Ascending aorta (tissue), 2 donors: ENCODE measurements around the gene PHPT1. TPM values are rescaled to one million over a fixed set of nuclear protein-coding genes. Genes with fewer than 3 reads are reported as not detected.

Source experiments
- DNase-seq, 2 donors: peaks; one replicate each; pipeline ENCODE4 v3.0.0-alpha.2; 2019; ENCODE audit warnings: low spot score in 2 of 2
- H3K27ac ChIP-seq, 2 donors: fragments of 200-600 bp; sonication (generic); one replicate each; pipeline ENCODE4 v1.5.1; 2016 to 2017; ENCODE audit warnings: mild to moderate bottlenecking in 1 of 2
- H3K27me3 ChIP-seq: fragments of 200-600 bp; sonication (generic); one replicate; pipeline ENCODE4 v1.5.1; 2017
- H3K36me3 ChIP-seq, 2 donors: fragments of 200-600 bp; sonication (generic); one replicate each; pipeline ENCODE4 v1.5.1; 2016
- H3K4me1 ChIP-seq, 2 donors: fragments of 200-600 bp; sonication (generic); one replicate each; pipeline ENCODE4 v1.5.1; 2016 to 2017; ENCODE audit warnings: mild to moderate bottlenecking in 1 of 2
- H3K4me3 ChIP-seq, 2 donors: fragments of 200-600 bp; sonication (generic); one replicate each; pipeline ENCODE4 v1.5.1; 2016 to 2017; ENCODE audit warnings: mild to moderate bottlenecking in 1 of 2
- H3K9me3 ChIP-seq, 2 donors: fragments of 200-600 bp; sonication (generic); one replicate each; pipeline ENCODE4 v1.5.1; 2016
- intact Hi-C: fragments of 100-400 bp; cut with DNase I; formaldehyde crosslinking; loops from one replicate; pipeline ENCODE4 v1.15.1; 2023
- total RNA-seq: library from RNA; depleted of rRNA; stranded (reverse); fragments of >200 nt; gene quantifications from one replicate; pipeline ENCODE4 v1.1.0, GENCODE V29; 2016
- TF ChIP-seq, protein P1 (sequence below), 3 experiments: fragments of 200-600 bp in 2 of 3; fragments of 450-650 bp in 1 of 3; sonication (generic) in 2 of 3; IDR thresholded peaks; one replicate each; pipeline ENCODE4 v1.5.1; 2016 to 2019; ENCODE audit warnings: antibody characterized with exemption in 3 of 3, mild to moderate bottlenecking in 1 of 3, moderate library complexity in 1 of 3

Gene PHPT1
- total RNA-seq, 1 donor from 2014 or later, result 108 TPM

DNA sequence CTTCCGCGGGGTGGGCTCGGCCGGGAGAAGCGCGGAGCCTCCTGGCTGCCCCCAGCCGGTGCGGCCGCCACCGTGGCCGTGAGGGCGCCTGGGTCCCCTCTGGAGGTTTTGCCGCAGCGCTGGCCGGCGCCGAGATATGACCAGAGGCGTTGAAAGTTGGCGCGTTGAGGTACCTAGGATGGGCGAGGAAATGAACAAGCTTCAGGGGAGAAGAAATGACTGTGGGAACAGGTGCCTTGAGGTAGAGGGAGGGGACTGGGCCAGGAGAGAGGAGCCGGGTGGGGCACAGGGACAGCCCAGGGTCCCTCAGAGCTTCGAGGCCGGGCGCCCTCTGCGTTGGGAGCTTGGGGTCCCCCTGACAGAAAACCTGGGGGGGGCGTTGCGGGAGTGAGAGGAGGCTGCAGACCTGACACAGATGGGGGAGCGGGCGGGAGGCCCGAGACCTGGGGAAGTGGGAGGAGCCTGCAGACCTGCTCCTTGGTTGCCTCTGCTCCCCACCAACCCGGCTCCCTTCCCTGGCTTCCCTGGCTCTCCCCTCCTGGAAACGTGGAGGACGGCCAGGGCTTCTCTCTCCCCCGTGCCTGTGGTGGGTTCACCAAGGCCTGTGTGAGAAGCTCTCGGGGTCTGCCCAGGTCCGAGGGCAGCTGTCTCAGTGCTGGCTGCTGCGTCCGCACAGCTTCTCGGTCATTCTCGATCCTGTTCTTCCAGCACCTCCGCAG lies 27.2 kb upstream of the PHPT1 start:
- Histone ChIP-seq H3K27ac (no peak overlapping the region), H3K27me3 (no peaks in the 10 kb centered on the region), H3K4me1 (peaks cover 0 to 8% of the 10 kb centered on the region in 2 donors), H3K9me3 (no peaks in the 10 kb centered on the region), H3K36me3 (peaks cover 30 to 40% of the 10 kb centered on the region in 2 donors), H3K4me3 (peak overlapping the region in 1 of 2 donors; percentile 51)
- no peak for DNase-seq
- intact Hi-C loops, result no loop called here
- TF ChIP-seq, protein P1, sequence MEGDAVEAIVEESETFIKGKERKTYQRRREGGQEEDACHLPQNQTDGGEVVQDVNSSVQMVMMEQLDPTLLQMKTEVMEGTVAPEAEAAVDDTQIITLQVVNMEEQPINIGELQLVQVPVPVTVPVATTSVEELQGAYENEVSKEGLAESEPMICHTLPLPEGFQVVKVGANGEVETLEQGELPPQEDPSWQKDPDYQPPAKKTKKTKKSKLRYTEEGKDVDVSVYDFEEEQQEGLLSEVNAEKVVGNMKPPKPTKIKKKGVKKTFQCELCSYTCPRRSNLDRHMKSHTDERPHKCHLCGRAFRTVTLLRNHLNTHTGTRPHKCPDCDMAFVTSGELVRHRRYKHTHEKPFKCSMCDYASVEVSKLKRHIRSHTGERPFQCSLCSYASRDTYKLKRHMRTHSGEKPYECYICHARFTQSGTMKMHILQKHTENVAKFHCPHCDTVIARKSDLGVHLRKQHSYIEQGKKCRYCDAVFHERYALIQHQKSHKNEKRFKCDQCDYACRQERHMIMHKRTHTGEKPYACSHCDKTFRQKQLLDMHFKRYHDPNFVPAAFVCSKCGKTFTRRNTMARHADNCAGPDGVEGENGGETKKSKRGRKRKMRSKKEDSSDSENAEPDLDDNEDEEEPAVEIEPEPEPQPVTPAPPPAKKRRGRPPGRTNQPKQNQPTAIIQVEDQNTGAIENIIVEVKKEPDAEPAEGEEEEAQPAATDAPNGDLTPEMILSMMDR (IDR thresholded peaks at IDR 0.05), result no peak

DNA sequence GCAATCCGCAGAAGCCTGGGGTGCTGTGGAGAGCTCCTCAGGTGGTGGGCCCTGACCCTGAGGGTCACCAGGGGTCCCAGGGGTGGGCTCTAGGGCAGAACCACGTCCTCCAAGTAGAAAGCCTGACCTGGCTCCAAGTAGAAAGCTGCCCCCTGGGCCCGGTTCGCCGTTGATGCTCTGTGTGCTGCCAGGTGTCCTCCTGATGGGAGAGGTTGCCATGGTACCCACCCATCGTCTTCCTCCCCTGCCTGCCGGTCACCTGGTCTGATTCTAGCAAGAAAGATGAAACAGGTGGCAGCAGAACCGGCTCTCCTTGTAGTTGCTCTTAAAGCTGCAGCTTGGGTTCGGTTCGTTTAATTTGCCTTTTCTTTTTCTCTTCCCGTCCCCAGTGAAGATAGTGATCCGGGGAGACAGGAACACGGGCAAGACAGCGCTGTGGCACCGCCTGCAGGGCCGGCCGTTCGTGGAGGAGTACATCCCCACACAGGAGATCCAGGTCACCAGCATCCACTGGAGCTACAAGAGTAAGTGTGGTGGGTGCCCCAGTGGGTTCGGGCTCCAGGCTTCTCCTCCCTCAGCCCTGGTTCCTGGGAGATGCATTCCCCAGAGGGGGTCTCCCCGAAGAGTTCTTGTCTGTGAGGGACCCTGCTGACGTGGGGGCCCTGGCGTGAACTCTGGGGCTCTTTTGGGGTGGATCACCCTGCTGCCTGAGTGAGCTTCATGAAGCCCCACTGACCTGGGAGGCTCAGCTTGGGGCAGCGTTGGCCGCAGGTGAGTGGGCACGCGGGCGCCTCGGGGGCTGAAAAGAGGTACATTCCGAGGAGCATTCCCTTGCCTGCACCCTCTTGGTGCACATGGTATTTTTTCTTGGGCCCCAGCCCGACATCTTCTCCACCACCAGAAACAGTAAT lies 25.8 kb upstream of the PHPT1 start:
- H3K9me3 ChIP-seq, result no peaks in the 10 kb centered on the region
- H3K4me3 ChIP-seq, result no peak overlapping the region
- peaks cover 30 to 46% of the 10 kb centered on the region in 2 donors for H3K36me3 ChIP-seq
- TF ChIP-seq, protein P1 (IDR thresholded peaks at IDR 0.05), result no peak
- H3K27me3 ChIP-seq, result no peaks in the 10 kb centered on the region
- H3K27ac ChIP-seq, result no peak overlapping the region
- intact Hi-C loops, result no loop called here
- peaks cover 0 to 8% of the 10 kb centered on the region in 2 donors for H3K4me1 ChIP-seq
- DNase-seq, result no peak

DNA sequence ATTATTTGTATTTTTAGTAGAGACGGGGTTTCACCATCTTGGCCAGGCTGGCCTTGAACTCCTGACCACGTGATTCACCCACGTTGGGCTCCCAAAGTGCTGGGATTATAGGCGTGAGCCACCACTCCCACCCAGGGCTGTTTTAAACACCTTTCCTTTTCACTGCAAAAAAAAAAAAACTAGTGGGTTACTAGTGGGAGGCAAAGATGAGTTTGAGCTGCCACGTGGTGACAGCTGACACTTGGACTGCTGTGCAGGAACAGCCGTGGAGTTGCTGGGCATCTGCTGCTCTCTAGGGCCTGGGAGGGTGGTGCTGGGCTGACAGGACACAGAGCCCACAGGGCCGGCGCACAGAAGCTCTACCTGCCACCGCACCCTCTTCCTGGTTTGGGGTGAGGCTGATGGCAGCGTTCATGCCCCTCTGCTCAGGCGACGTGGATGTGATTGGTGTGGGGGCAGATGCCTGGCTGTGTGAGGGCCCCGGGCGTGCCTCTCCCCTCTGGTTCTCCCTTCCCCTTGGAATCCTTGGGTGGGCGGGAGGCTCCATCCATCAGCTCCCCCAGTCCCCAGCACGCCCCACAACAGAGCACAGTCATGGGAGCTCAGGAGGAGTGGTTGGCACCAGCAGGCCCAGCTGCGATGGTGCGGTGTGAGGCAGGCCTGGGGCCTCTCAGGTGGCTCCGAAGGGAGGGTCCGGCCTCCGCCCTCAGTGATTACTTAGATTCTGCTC lies 24.5 kb upstream of the PHPT1 start:
- no peaks in the 10 kb centered on the region for H3K27me3 ChIP-seq
- H3K4me1 ChIP-seq, result peaks cover 0 to 8% of the 10 kb centered on the region in 2 donors
- peaks cover 43 to 55% of the 10 kb centered on the region in 2 donors for H3K36me3 ChIP-seq
- TF ChIP-seq, protein P1 (IDR thresholded peaks at IDR 0.05), result no peak
- H3K9me3 ChIP-seq, result no peaks in the 10 kb centered on the region
- intact Hi-C loops, result no loop called here
- no peak for DNase-seq
- H3K27ac ChIP-seq, result no peak overlapping the region
- no peak overlapping the region for H3K4me3 ChIP-seq

DNA sequence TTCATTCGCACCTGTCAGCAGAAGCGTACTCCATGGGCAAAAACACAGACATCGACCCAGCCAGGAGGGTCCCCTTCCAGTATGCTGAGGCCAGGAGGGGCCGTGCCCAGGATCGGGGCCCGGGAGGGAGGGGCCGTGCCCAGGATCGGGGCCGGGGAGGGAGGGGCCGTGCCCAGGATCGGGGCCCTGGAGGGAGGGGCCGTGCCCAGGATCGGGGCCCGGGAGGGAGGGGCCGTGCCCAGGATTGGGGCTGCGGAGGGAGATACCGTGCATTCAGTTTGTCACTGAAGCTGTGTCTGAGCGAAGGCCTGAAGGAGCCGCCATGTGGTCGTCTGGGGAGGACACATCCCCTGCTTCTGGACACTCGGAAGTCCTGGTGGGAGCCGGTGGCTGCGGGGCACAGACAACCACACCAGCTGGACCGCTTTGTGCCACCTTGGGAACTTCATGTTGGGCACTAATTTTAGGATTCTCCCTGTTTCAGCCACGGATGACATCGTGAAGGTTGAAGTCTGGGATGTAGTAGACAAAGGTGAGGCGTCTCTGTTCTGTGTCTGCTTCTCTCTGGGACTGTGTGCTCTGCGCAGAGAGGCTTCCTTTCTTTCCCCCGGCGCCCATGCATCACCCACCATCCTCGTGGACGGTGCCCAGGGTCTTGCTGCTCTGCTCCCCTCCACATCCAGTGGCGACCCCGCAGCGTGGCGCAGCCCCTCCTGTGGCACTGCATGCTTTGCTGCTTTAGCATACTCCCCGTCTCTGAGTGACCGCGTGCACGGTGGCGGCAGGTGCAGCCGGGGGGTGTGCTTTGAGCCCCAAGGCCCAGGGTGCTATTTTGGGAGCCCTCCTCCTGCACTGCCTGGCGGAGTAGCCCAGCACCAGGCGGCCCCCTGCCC lies 23.7 kb upstream of the PHPT1 start:
- Histone ChIP-seq H3K4me1 (peaks cover 0 to 8% of the 10 kb centered on the region in 2 donors), H3K27ac (no peak overlapping the region), H3K4me3 (no peak overlapping the region), H3K9me3 (no peaks in the 10 kb centered on the region), H3K27me3 (no peaks in the 10 kb centered on the region), H3K36me3 (peaks cover 51 to 64% of the 10 kb centered on the region in 2 donors)
- DNase-seq, result no peak
- intact Hi-C loops, result no loop called here
- TF ChIP-seq, protein P1 (IDR thresholded peaks at IDR 0.05), result no peak

DNA sequence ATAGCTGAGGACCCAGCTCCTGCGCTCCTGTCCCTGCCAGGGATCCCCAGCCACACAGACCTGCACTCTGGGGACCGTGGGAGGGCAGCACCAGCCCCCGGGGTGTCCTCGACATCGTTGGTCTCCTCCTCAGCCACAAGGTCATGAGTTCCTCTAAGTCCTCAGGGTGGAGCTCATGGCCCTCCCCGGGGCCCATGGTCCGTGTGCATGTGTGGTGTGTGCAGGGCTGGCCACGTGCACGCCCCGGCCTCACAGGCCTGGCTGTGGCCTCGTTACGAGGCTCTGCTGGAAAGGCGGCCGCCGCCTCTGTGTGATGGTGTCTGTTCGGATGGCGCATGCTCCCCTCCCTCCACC lies 23.0 kb upstream of the PHPT1 start:
- Histone ChIP-seq H3K4me3 (no peak overlapping the region), H3K4me1 (peaks cover 0 to 4% of the 10 kb centered on the region in 2 donors), H3K9me3 (no peaks in the 10 kb centered on the region), H3K36me3 (peaks cover 58 to 70% of the 10 kb centered on the region in 2 donors), H3K27ac (no peak overlapping the region), H3K27me3 (no peaks in the 10 kb centered on the region)
- intact Hi-C loops, result no loop called here
- TF ChIP-seq, protein P1 (IDR thresholded peaks at IDR 0.05), result no peak
- DNase-seq, result no peak
